Head of caudate nucleus (tissue), 42 donors: ENCODE measurements around the gene DDX4.

ENCODE experiments used
- DNase-seq, 42 donors: peaks; one replicate each; pipeline versions ENCODE4 v3.0.0 to v3.0.0-alpha.2; 2020 to 2021; ENCODE audit warnings: mixed read lengths in 7 of 42
- intact Hi-C: fragments of 100-400 bp; cut with DNase I; formaldehyde crosslinking; loops from one replicate; pipeline ENCODE4 v1.15.0; 2022

The DDX4 gene

GRCh38 chr5:55856516-55857246 lies 118.8 kb downstream of the DDX4 start:
- DNase-seq = no peak
- intact Hi-C loops = no loop called here

- DNase-seq = no peak
- intact Hi-C loops = no loop called here
These were observed 119.4 kb downstream of the DDX4 start for GRCh38 chr5:55857247-55857640.

- DNase-seq = no peak
- intact Hi-C loops = no loop called here
These were observed 120.2 kb downstream of the DDX4 start for GRCh38 chr5:55858104-55858503.

- intact Hi-C loops = no loop called here
- no peak for DNase-seq
These were observed 122.4 kb downstream of the DDX4 start for GRCh38 chr5:55860288-55860687.

- intact Hi-C loops = no loop called here
- DNase-seq = no peak
These were observed 122.8 kb downstream of the DDX4 start for GRCh38 chr5:55860709-55861108.

GRCh38 chr5:55864606-55865541 lies 127.0 kb downstream of the DDX4 start:
- intact Hi-C loops = no loop called here
- DNase-seq = no peak

GRCh38 chr5:55865831-55866230 lies 128.0 kb downstream of the DDX4 start:
- intact Hi-C loops = no loop called here

GRCh38 chr5:55866485-55866884 lies 128.6 kb downstream of the DDX4 start:
- intact Hi-C loops = no loop called here
- DNase-seq = no peak

More at GRCh38 chr5:55865831-55866230, 128.0 kb downstream of the DDX4 start:
- no peak for DNase-seq
